Measurements from ENCODE around the gene PODN. TPM values are rescaled to one million over a fixed set of nuclear protein-coding genes. Genes with fewer than 3 reads are reported as not detected.

PODN gene
- total and polyA plus RNA-seq, 7 donors = 1.6 to 200 (median 67.6) TPM

DNA sequence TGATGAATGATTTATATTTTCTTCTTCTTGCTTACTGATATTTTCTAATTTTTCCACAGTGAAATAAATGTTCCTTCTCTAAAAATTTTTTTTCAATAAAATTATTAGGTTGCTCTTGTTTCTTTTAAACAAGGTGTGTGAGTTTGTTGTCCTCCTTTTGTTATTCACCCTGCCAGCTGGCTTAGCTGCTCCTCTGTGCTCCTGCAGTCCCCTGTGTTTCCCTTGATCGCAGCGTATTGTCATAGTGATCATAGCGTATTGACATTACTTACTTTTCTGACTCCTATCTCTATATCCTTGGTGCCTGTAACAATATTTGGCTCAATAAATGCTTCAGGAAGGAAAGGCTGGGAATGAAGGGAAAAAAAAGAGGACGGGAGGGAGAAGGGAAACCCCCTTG, 24.9 kb upstream of the PODN start:
- WGBS, 2 donors = 93 to 95% methylated on average over 4 of the region's 4 CpGs

DNA sequence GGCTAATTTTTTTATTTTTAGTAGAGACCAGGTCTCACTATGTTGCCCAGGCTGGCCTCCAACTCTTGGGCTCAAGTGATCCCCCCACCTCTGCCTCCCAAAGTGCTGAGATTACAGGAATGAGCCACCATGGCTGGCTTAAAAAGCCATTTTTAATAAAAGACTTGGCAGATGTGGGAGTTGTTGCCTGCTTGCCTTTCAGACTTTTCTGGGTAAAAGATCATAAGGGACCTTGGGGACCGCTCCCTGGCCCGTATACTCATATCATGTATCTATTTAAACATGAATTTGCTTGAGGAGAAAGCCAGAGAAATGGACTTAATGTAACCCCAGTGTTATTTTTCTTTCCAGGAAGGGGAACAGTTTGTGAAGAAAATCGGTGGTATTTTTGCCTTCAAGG, 23.4 kb upstream of the PODN start:
- peaks cover 0 to 17% (median 12%) of the 10 kb centered on the region in 4 donors for H3K4me1 ChIP-seq
- peaks cover 4 to 24% (median 14%) of the 10 kb centered on the region in 4 donors for H3K36me3 ChIP-seq
- H3K27ac ChIP-seq = no peak overlapping the region
- TF ChIP-seq, protein P1, sequence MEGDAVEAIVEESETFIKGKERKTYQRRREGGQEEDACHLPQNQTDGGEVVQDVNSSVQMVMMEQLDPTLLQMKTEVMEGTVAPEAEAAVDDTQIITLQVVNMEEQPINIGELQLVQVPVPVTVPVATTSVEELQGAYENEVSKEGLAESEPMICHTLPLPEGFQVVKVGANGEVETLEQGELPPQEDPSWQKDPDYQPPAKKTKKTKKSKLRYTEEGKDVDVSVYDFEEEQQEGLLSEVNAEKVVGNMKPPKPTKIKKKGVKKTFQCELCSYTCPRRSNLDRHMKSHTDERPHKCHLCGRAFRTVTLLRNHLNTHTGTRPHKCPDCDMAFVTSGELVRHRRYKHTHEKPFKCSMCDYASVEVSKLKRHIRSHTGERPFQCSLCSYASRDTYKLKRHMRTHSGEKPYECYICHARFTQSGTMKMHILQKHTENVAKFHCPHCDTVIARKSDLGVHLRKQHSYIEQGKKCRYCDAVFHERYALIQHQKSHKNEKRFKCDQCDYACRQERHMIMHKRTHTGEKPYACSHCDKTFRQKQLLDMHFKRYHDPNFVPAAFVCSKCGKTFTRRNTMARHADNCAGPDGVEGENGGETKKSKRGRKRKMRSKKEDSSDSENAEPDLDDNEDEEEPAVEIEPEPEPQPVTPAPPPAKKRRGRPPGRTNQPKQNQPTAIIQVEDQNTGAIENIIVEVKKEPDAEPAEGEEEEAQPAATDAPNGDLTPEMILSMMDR (IDR thresholded peaks at IDR 0.05) = no peak
- TF ChIP-seq EP300 (IDR thresholded peaks at IDR 0.05) (no peak), POLR2A (IDR thresholded peaks at IDR 0.05) (no peak), POLR2AphosphoS5 (IDR thresholded peaks at IDR 0.05) (no peak)
- H3K9me3 ChIP-seq = no peaks in the 10 kb centered on the region
- no peak overlapping the region for H3K4me3 ChIP-seq
- no peak for DNase-seq
- WGBS, 2 donors = 95% methylated on average over 3 of the region's 3 CpGs
- H3K27me3 ChIP-seq = no peaks in the 10 kb centered on the region
- intact Hi-C loops (cut with DNase I) = no loop called here

More for the DNA sequence above, 24.9 kb upstream of the PODN start:
- no peaks in the 10 kb centered on the region for H3K9me3 ChIP-seq
- H3K4me3 ChIP-seq = no peak overlapping the region
- no peak for DNase-seq
- intact Hi-C loops (cut with DNase I) = no loop called here
- peaks cover 4 to 24% (median 14%) of the 10 kb centered on the region in 4 donors for H3K36me3 ChIP-seq
- no peak for TF ChIP-seq POLR2AphosphoS5 (IDR thresholded peaks at IDR 0.05)
- no peak for TF ChIP-seq EP300 (IDR thresholded peaks at IDR 0.05)
- TF ChIP-seq, protein P1 (IDR thresholded peaks at IDR 0.05) = no peak
- TF ChIP-seq POLR2A (IDR thresholded peaks at IDR 0.05) = no peak
- no peaks in the 10 kb centered on the region for H3K27me3 ChIP-seq
- H3K4me1 ChIP-seq = peaks cover 0 to 3% (median 0%) of the 10 kb centered on the region in 4 donors
- H3K27ac ChIP-seq = no peak overlapping the region

DNA sequence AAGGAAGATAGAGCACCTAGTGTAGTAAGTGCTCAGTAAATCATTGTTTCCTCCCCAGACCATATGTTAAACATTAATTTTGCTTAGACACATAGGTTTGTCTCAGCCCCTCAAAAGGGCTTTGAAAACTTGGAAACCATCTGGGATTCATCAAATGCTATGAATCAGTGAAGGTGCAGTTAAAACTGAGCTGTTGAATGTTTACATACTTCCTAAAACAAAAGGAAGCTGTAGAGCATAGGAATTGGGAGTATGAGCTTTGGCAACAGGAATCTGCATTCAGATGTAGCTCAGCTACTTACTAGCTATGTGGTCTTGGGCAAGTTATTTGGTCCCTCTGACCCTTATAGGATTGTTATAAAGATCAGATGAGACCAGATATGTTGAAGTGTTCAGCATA, 18.7 kb upstream of the PODN start:
- Histone ChIP-seq H3K27me3 (no peaks in the 10 kb centered on the region), H3K27ac (peak overlapping the region in 3 of 4 donors; percentile 37 to 64 (median 59)), H3K4me3 (no peak overlapping the region), H3K36me3 (peaks cover 4 to 24% (median 16%) of the 10 kb centered on the region in 4 donors), H3K9me3 (no peaks in the 10 kb centered on the region), H3K4me1 (peaks cover 0 to 60% (median 30%) of the 10 kb centered on the region in 4 donors)
- no peak for DNase-seq
- intact Hi-C loops (cut with DNase I) = no loop called here
- TF ChIP-seq POLR2AphosphoS5 (IDR thresholded peaks at IDR 0.05) (peak in 1 of 4 donors; percentile 32), POLR2A (IDR thresholded peaks at IDR 0.05) (no peak), EP300 (IDR thresholded peaks at IDR 0.05) (no peak)
- TF ChIP-seq, protein P1 (IDR thresholded peaks at IDR 0.05) = no peak

DNA sequence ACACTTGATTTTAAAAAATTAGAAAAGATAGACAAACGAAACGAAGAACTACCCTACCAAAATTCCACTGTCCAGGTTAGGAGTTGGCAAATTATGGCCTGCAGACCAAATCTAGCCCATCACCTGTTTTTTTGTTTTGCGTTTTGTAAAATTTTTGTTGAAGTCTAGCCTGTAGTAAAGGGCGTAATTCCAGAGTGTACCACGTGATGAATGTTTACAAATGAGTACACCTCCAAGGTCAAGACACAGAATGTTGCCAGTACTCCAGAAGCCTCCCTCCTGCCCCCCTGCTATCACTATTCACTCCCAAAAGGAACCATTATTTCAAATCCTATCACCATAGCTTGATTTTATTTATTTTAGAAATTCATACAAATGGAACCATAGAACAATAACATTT, 17.1 kb upstream of the PODN start:
- Histone ChIP-seq H3K36me3 (peaks cover 0 to 10% (median 4%) of the 10 kb centered on the region in 4 donors), H3K27me3 (no peaks in the 10 kb centered on the region), H3K9me3 (no peaks in the 10 kb centered on the region), H3K4me1 (peaks cover 0 to 76% (median 43%) of the 10 kb centered on the region in 4 donors), H3K4me3 (no peak overlapping the region), H3K27ac (no peak overlapping the region)
- no peak for DNase-seq
- intact Hi-C loops (cut with DNase I) = no loop called here
- 79 to 87% methylated on average over 5 of the region's 5 CpGs for WGBS, 2 donors
- no peak for TF ChIP-seq POLR2AphosphoS5 (IDR thresholded peaks at IDR 0.05)
- TF ChIP-seq EP300 (IDR thresholded peaks at IDR 0.05) = no peak

DNA sequence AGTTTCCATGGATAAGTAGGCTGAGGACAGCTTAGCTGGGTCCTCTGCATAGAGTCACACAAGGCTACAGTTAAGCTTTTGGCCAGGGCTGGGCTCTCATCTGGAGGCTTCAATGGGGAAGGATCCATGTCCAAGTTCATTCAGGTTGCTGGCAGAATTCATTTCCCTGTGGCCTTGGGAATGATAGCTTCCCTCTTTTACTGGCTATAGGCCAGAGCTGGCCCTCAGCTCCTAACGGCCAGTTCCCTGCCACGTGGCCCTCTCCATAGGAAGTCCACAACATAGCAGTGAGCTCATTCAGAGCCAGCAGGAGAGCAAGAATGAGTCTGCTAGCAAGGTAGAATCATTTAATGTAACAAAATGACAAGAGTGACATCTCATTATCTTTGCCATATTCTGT, 15.1 kb upstream of the PODN start:
- no peaks in the 10 kb centered on the region for H3K27me3 ChIP-seq
- peaks cover 0 to 84% (median 49%) of the 10 kb centered on the region in 4 donors for H3K4me1 ChIP-seq
- no peak for DNase-seq
- no peaks in the 10 kb centered on the region for H3K9me3 ChIP-seq
- no peak overlapping the region for H3K4me3 ChIP-seq
- TF ChIP-seq POLR2A (IDR thresholded peaks at IDR 0.05) (no peak), EP300 (IDR thresholded peaks at IDR 0.05) (no peak), POLR2AphosphoS5 (IDR thresholded peaks at IDR 0.05) (no peak)
- TF ChIP-seq, protein P1 (IDR thresholded peaks at IDR 0.05) = no peak
- H3K27ac ChIP-seq = peak overlapping the region in 2 of 4 donors; percentile 9
- peaks cover 0 to 14% (median 4%) of the 10 kb centered on the region in 4 donors for H3K36me3 ChIP-seq
- intact Hi-C loops (cut with DNase I) = no loop called here
- WGBS, 2 donors = 57 to 73% methylated on average over 2 of the region's 2 CpGs
